RWPE2 (cell line): ENCODE data around the gene NUAK1.

Experiments used
- ATAC-seq: fragments of 200-7000 bp; cut with Tn5 transposase; 3 replicates; pipeline ENCODE4 v1.9.1; 2021; ENCODE audit warnings: low read depth
- DNase-seq: peaks from one replicate; pipeline ENCODE4 v3.0.0-alpha.2; 2020; ENCODE audit warnings: low spot score
- H3K27ac ChIP-seq: fragments of 450-650 bp; 2 replicates; pipeline ENCODE4 v1.5.1; 2017; ENCODE audit warnings: mild to moderate bottlenecking; ENCODE audit not compliant: poor library complexity, severe bottlenecking
- H3K27me3 ChIP-seq: fragments of 250-450 bp; sonication (Bioruptor Pico); 2 replicates; pipeline ENCODE4 v1.5.1; 2021; ENCODE audit warnings: mild to moderate bottlenecking, moderate library complexity; ENCODE audit not compliant: insufficient read depth, poor library complexity, severe bottlenecking
- H3K36me3 ChIP-seq: fragments of 250-450 bp; sonication (Bioruptor Pico); 2 replicates; pipeline ENCODE4 v1.5.1; 2020; ENCODE audit warnings: low read depth, mild to moderate bottlenecking, moderate library complexity
- H3K4me1 ChIP-seq: fragments of 250-450 bp; sonication (Bioruptor Pico); 2 replicates; pipeline ENCODE4 v1.5.1; 2021; ENCODE audit warnings: mild to moderate bottlenecking, moderate library complexity; ENCODE audit not compliant: insufficient read depth, poor library complexity, severe bottlenecking
- H3K4me3 ChIP-seq: fragments of 250-450 bp; sonication (Bioruptor Pico); 2 replicates; pipeline ENCODE4 v1.5.1; 2021; ENCODE audit warnings: mild to moderate bottlenecking, moderate library complexity; ENCODE audit not compliant: severe bottlenecking
- H3K9me3 ChIP-seq: fragments of 250-450 bp; sonication (Bioruptor Pico); 2 replicates; pipeline ENCODE4 v1.5.1; 2021; ENCODE audit warnings: mild to moderate bottlenecking, moderate library complexity; ENCODE audit not compliant: severe bottlenecking
- CTCF ChIP-seq: fragments of 450-650 bp; IDR thresholded peaks from one replicate; pipeline ENCODE4 v1.5.1; 2017; ENCODE audit warnings: mild to moderate bottlenecking, moderate library complexity; ENCODE audit not compliant: poor library complexity, severe bottlenecking

The NUAK1 gene

GRCh38 chr12:106134294-106134949 is 4.3 kb downstream of the NUAK1 start:
- Histone ChIP-seq H3K36me3 (no peaks in the 10 kb centered on the region), H3K4me3 (no peak overlapping the region), H3K9me3 (no peaks in the 10 kb centered on the region), H3K4me1 (peaks cover 42% of the 10 kb centered on the region), H3K27ac (peak overlapping the region; percentile 79), H3K27me3 (no peaks in the 10 kb centered on the region)
- TF ChIP-seq CTCF, result no peak
- DNase-seq (no peak), ATAC-seq (no peak)

- H3K9me3 ChIP-seq, result no peaks in the 10 kb centered on the region
- peak overlapping the region; percentile 79 for H3K27ac ChIP-seq
- H3K27me3 ChIP-seq, result no peaks in the 10 kb centered on the region
- no peak for TF ChIP-seq CTCF
- ATAC-seq (peak; percentile 63), DNase-seq (no peak)
- H3K36me3 ChIP-seq, result no peaks in the 10 kb centered on the region
- H3K4me3 ChIP-seq, result no peak overlapping the region
- H3K4me1 ChIP-seq, result peaks cover 42% of the 10 kb centered on the region
Observed at GRCh38 chr12:106133136-106134087, 5.3 kb downstream of the NUAK1 start.

- H3K4me1 ChIP-seq, result peaks cover 42% of the 10 kb centered on the region
- DNase-seq (no peak), ATAC-seq (no peak)
- H3K27ac ChIP-seq, result peak overlapping the region; percentile 79
- no peak for TF ChIP-seq CTCF
- H3K36me3 ChIP-seq, result no peaks in the 10 kb centered on the region
- no peaks in the 10 kb centered on the region for H3K9me3 ChIP-seq
- no peak overlapping the region for H3K4me3 ChIP-seq
- no peaks in the 10 kb centered on the region for H3K27me3 ChIP-seq
Observed at GRCh38 chr12:106132175-106133135, 6.3 kb downstream of the NUAK1 start.

- DNase-seq (no peak), ATAC-seq (no peak)
- H3K4me3 ChIP-seq, result no peak overlapping the region
Observed at GRCh38 chr12:106131676-106132075, 7.1 kb downstream of the NUAK1 start.

More at GRCh38 chr12:106131676-106132075, 7.1 kb downstream of the NUAK1 start:
- Histone ChIP-seq H3K36me3 (no peaks in the 10 kb centered on the region), H3K27me3 (no peaks in the 10 kb centered on the region), H3K9me3 (no peaks in the 10 kb centered on the region), H3K27ac (peak overlapping the region; percentile 79), H3K4me1 (peaks cover 40% of the 10 kb centered on the region)
- no peak for TF ChIP-seq CTCF
